Ascending aorta (tissue), 2 donors: ENCODE data around the gene ABCB11. TPM values are rescaled to one million over a fixed set of nuclear protein-coding genes. Genes with fewer than 3 reads are reported as not detected.

Experiments
- DNase-seq, 2 donors: peaks; one replicate each; pipeline ENCODE4 v3.0.0-alpha.2; 2019; ENCODE audit warnings: low spot score in 2 of 2
- H3K27ac ChIP-seq, 2 donors: fragments of 200-600 bp; sonication (generic); one replicate each; pipeline ENCODE4 v1.5.1; 2016 to 2017; ENCODE audit warnings: mild to moderate bottlenecking in 1 of 2
- H3K27me3 ChIP-seq: fragments of 200-600 bp; sonication (generic); one replicate; pipeline ENCODE4 v1.5.1; 2017
- H3K36me3 ChIP-seq, 2 donors: fragments of 200-600 bp; sonication (generic); one replicate each; pipeline ENCODE4 v1.5.1; 2016
- H3K4me1 ChIP-seq, 2 donors: fragments of 200-600 bp; sonication (generic); one replicate each; pipeline ENCODE4 v1.5.1; 2016 to 2017; ENCODE audit warnings: mild to moderate bottlenecking in 1 of 2
- H3K4me3 ChIP-seq, 2 donors: fragments of 200-600 bp; sonication (generic); one replicate each; pipeline ENCODE4 v1.5.1; 2016 to 2017; ENCODE audit warnings: mild to moderate bottlenecking in 1 of 2
- H3K9me3 ChIP-seq, 2 donors: fragments of 200-600 bp; sonication (generic); one replicate each; pipeline ENCODE4 v1.5.1; 2016
- CTCF ChIP-seq, 3 experiments: fragments of 200-600 bp in 2 of 3; fragments of 450-650 bp in 1 of 3; sonication (generic) in 2 of 3; IDR thresholded peaks; one replicate each; pipeline ENCODE4 v1.5.1; 2016 to 2019; ENCODE audit warnings: antibody characterized with exemption in 3 of 3, mild to moderate bottlenecking in 1 of 3, moderate library complexity in 1 of 3
- intact Hi-C: fragments of 100-400 bp; cut with DNase I; formaldehyde crosslinking; loops from one replicate; pipeline ENCODE4 v1.15.1; 2023
- total RNA-seq: library from RNA; depleted of rRNA; stranded (reverse); fragments of >200 nt; gene quantifications from one replicate; pipeline ENCODE4 v1.1.0, GENCODE V29; 2016

ABCB11 gene
- total RNA-seq, 1 donor from 2014 or later: not detected

GRCh38 chr2:168912901-168913369, 118.2 kb downstream of the ABCB11 start:
- no peak overlapping the region for H3K27ac ChIP-seq
- H3K9me3 ChIP-seq: no peaks in the 10 kb centered on the region
- no peaks in the 10 kb centered on the region for H3K4me1 ChIP-seq
- no peaks in the 10 kb centered on the region for H3K36me3 ChIP-seq
- intact Hi-C loops: loop anchor here (10.0 kb wide), 1 partner anchor 568 kb away; no protein-coding TSS in a partner anchor
- DNase-seq: no peak
- H3K4me3 ChIP-seq: no peak overlapping the region
- H3K27me3 ChIP-seq: no peaks in the 10 kb centered on the region
- no peak for TF ChIP-seq CTCF (IDR thresholded peaks at IDR 0.05)

- H3K36me3 ChIP-seq: no peaks in the 10 kb centered on the region
- TF ChIP-seq CTCF (IDR thresholded peaks at IDR 0.05): no peak
- H3K4me1 ChIP-seq: no peaks in the 10 kb centered on the region
- no peak for DNase-seq
- H3K27ac ChIP-seq: no peak overlapping the region
- no peak overlapping the region for H3K4me3 ChIP-seq
- intact Hi-C loops: loop anchor here (10.0 kb wide), 1 partner anchor 568 kb away; no protein-coding TSS in a partner anchor
- no peaks in the 10 kb centered on the region for H3K27me3 ChIP-seq
- H3K9me3 ChIP-seq: no peaks in the 10 kb centered on the region
Measured at GRCh38 chr2:168912466-168912865, 118.7 kb downstream of the ABCB11 start.

GRCh38 chr2:168910330-168910729, 120.8 kb downstream of the ABCB11 start:
- intact Hi-C loops: loop anchor here (10.0 kb wide), 1 partner anchor 566 kb away; no protein-coding TSS in a partner anchor

GRCh38 chr2:168907940-168908662, 123.0 kb downstream of the ABCB11 start:
- no peaks in the 10 kb centered on the region for H3K36me3 ChIP-seq
- no peak overlapping the region for H3K4me3 ChIP-seq
- no peaks in the 10 kb centered on the region for H3K9me3 ChIP-seq
- no peak overlapping the region for H3K27ac ChIP-seq
- no peak for DNase-seq
- intact Hi-C loops: no loop called here
- no peak for TF ChIP-seq CTCF (IDR thresholded peaks at IDR 0.05)
- H3K27me3 ChIP-seq: no peaks in the 10 kb centered on the region
- no peaks in the 10 kb centered on the region for H3K4me1 ChIP-seq

More at GRCh38 chr2:168910330-168910729, 120.8 kb downstream of the ABCB11 start:
- Histone ChIP-seq H3K4me1 (no peaks in the 10 kb centered on the region), H3K27me3 (no peaks in the 10 kb centered on the region), H3K9me3 (no peaks in the 10 kb centered on the region), H3K4me3 (no peak overlapping the region), H3K27ac (no peak overlapping the region), H3K36me3 (no peaks in the 10 kb centered on the region)
- TF ChIP-seq CTCF (IDR thresholded peaks at IDR 0.05): no peak
- no peak for DNase-seq

- Histone ChIP-seq H3K4me1 (no peaks in the 10 kb centered on the region), H3K4me3 (no peak overlapping the region), H3K27ac (no peak overlapping the region), H3K9me3 (no peaks in the 10 kb centered on the region), H3K27me3 (no peaks in the 10 kb centered on the region), H3K36me3 (no peaks in the 10 kb centered on the region)
- no peak for DNase-seq
- no peak for TF ChIP-seq CTCF (IDR thresholded peaks at IDR 0.05)
- intact Hi-C loops: no loop called here
Measured at GRCh38 chr2:168904358-168904757, 126.8 kb downstream of the ABCB11 start.
